Thyroid gland (tissue), 4 donors: ENCODE measurements around the gene CMTM8. TPM values are rescaled to one million over a fixed set of nuclear protein-coding genes. Genes with fewer than 3 reads are reported as not detected.
"Not testable (repeated sequence)": the region's sequence is repeated elsewhere in the genome, so short reads cannot be mapped to it uniquely, and the experiment has no call there.

Source experiments
- DNase-seq, 2 donors: peaks; one replicate each; pipeline ENCODE4 v3.0.0-alpha.2; 2019
- H3K27ac ChIP-seq, 3 donors: fragments of 200-600 bp; sonication (generic); 1 replicate in 2 of 3; 2 replicates in 1 of 3; pipeline ENCODE4 v1.5.1; 2016 to 2019; ENCODE audit warnings: mild to moderate bottlenecking in 1 of 3, moderate library complexity in 1 of 3
- H3K27me3 ChIP-seq: fragments of 200-600 bp; sonication (generic); one replicate; pipeline ENCODE4 v1.5.1; 2019
- H3K36me3 ChIP-seq, 2 donors: fragments of 200-600 bp; sonication (generic); one replicate each; pipeline ENCODE4 v1.5.1; 2016 to 2019
- H3K4me1 ChIP-seq, 2 donors: fragments of 200-600 bp; sonication (generic); one replicate each; pipeline ENCODE4 v1.5.1; 2017 to 2019
- H3K4me3 ChIP-seq, 3 donors: fragments of 200-600 bp; sonication (generic); replicated peaks in 1 of 3; 1 replicate in 2 of 3; 2 replicates in 1 of 3; pipeline ENCODE4 v1.5.1; 2016; ENCODE audit warnings: mild to moderate bottlenecking in 1 of 3
- H3K9me3 ChIP-seq: fragments of 200-600 bp; sonication (generic); one replicate; pipeline ENCODE4 v1.5.1; 2017
- CTCF ChIP-seq, 6 experiments: fragments of 200-600 bp in 3 of 6; fragments of 450-650 bp in 3 of 6; sonication (generic) in 3 of 6; IDR thresholded peaks; one replicate each; pipeline ENCODE4 v1.5.1; 2016 to 2019; ENCODE audit warnings: antibody characterized with exemption in 6 of 6, mild to moderate bottlenecking in 2 of 6, inconsistent platforms in 1 of 6, moderate library complexity in 1 of 6
- POLR2A ChIP-seq, 2 donors: fragments of 450-650 bp; IDR thresholded peaks; one replicate each; pipeline ENCODE4 v1.6.1; 2017; ENCODE audit warnings: antibody characterized with exemption in 2 of 2, mild to moderate bottlenecking in 2 of 2, moderate library complexity in 1 of 2
- WGBS, 2 donors: methylation state at CpG; one replicate each; pipeline ENCODE4 v1.1.5; 2017; 5-methylcytosine and 5-hydroxymethylcytosine counted together
- intact Hi-C: fragments of 100-400 bp; cut with DNase I; formaldehyde crosslinking; loops from one replicate; pipeline ENCODE4 v1.15.1; 2023
- total RNA-seq, 4 donors: library from RNA; depleted of rRNA; stranded (reverse); fragments of >200 nt; gene quantifications; one replicate each; pipeline ENCODE4 v1.2.3, GENCODE V29; 2016

CMTM8 gene
- total RNA-seq = 10 to 100 TPM in 2 of 4 donors, 1 to 10 TPM in 2; 6.6 to 17.3 (median 11.0) TPM

- peak; percentile 67 to 72 for DNase-seq
- Histone ChIP-seq H3K36me3 (no peaks in the 10 kb centered on the region), H3K27ac (peak within 1 kb of the TSS; percentile 54 to 71 (median 54)), H3K4me3 (peak within 1 kb of the TSS; percentile 54 to 81 (median 70)), H3K4me1 (peaks cover 14 to 16% of the 10 kb centered on the region in 2 donors), H3K9me3 (no peaks in the 10 kb centered on the region), H3K27me3 (no peaks in the 10 kb centered on the region)
- WGBS, 2 donors = 0 to 1% methylated on average over 5 to 20 of the region's 96 CpGs
- TF ChIP-seq POLR2A (IDR thresholded peaks at IDR 0.05) (peak in 1 of 2 donors; percentile 79), CTCF (IDR thresholded peaks at IDR 0.05) (no peak)
- intact Hi-C loops = no loop called here
Measured at GRCh38 chr3:32238453-32239306, at the start of gene CMTM8. TSS of gene CMTM8 (plus strand) at chr3:32238680. CDS start at chr3:32238973, 293 bp downstream.

- H3K4me3 ChIP-seq = no peak overlapping the region
- peaks cover 0 to 4% of the 10 kb centered on the region in 2 donors for H3K4me1 ChIP-seq
- DNase-seq = no peak
- H3K9me3 ChIP-seq = no peaks in the 10 kb centered on the region
- TF ChIP-seq CTCF (IDR thresholded peaks at IDR 0.05) (no peak), POLR2A (IDR thresholded peaks at IDR 0.05) (no peak)
- 55 to 67% methylated on average over 3 of the region's 3 CpGs for WGBS, 2 donors
- no peaks in the 10 kb centered on the region for H3K27me3 ChIP-seq
- no peak overlapping the region for H3K27ac ChIP-seq
- H3K36me3 ChIP-seq = no peaks in the 10 kb centered on the region
- intact Hi-C loops = no loop called here
Measured at GRCh38 chr3:32189693-32190092, 48.8 kb upstream of the CMTM8 start.

- H3K4me1 ChIP-seq, H3K27ac ChIP-seq, H3K4me3 ChIP-seq, DNase-seq, H3K36me3 ChIP-seq, H3K27me3 ChIP-seq, H3K9me3 ChIP-seq, intact Hi-C loops: not testable (repeated sequence)
- 86 to 88% methylated on average over 6 of the region's 6 CpGs for WGBS, 2 donors
Measured at GRCh38 chr3:32190556-32190955, 47.9 kb upstream of the CMTM8 start.

- intact Hi-C loops = no loop called here
Measured at GRCh38 chr3:32193101-32193500, 45.4 kb upstream of the CMTM8 start.

GRCh38 chr3:32194653-32195052 lies 43.8 kb upstream of the CMTM8 start:
- H3K27ac ChIP-seq = no peak overlapping the region
- WGBS, 2 donors = 83 to 100% methylated on average over 1 of the region's 1 CpG
- no peak for DNase-seq
- H3K27me3 ChIP-seq = no peaks in the 10 kb centered on the region
- no peaks in the 10 kb centered on the region for H3K9me3 ChIP-seq
- no peaks in the 10 kb centered on the region for H3K36me3 ChIP-seq
- intact Hi-C loops = no loop called here
- TF ChIP-seq POLR2A (IDR thresholded peaks at IDR 0.05) (no peak), CTCF (IDR thresholded peaks at IDR 0.05) (no peak)
- H3K4me3 ChIP-seq = no peak overlapping the region
- no peaks in the 10 kb centered on the region for H3K4me1 ChIP-seq

More at GRCh38 chr3:32193101-32193500, 45.4 kb upstream of the CMTM8 start:
- TF ChIP-seq POLR2A (IDR thresholded peaks at IDR 0.05) (no peak), CTCF (IDR thresholded peaks at IDR 0.05) (no peak)
- peak; percentile 52 to 67 for DNase-seq
- no peaks in the 10 kb centered on the region for H3K4me1 ChIP-seq
- H3K36me3 ChIP-seq = no peaks in the 10 kb centered on the region
- H3K9me3 ChIP-seq = no peaks in the 10 kb centered on the region
- no peak overlapping the region for H3K4me3 ChIP-seq
- no peaks in the 10 kb centered on the region for H3K27me3 ChIP-seq
- H3K27ac ChIP-seq = no peak overlapping the region
